PC-9 (cell line): ENCODE data around the gene PDE4D. TPM values are rescaled to one million over a fixed set of nuclear protein-coding genes. Genes with fewer than 3 reads are reported as not detected.
A peak's percentile ranks its signal among the peaks of the same experiment; 100 is the strongest.

Experiments used
- BruUV-seq: library from RNA; stranded (reverse); fragments of 400-500 nt; replicated peaks from 2 replicates; lab custom pipeline; 2021; lab: Mats Ljungman, UMichigan
- CTCF ChIA-PET: fragments of 300-600 bp; sonication (Branson Sonifier 250); formaldehyde crosslinking; loops from one replicate; lab custom pipeline; 2022; ENCODE audit warnings: antibody characterized with exemption; lab: Charles Lee
- POLR2A ChIA-PET: fragments of 300-600 bp; sonication (Branson Sonifier 250); formaldehyde crosslinking; loops from one replicate; lab custom pipeline; 2022; ENCODE audit warnings: antibody characterized with exemption; ENCODE audit not compliant: unreplicated experiment; lab: Charles Lee
- DNase-seq, 2 experiments: peaks; one replicate each; pipeline versions ENCODE4 v3.0.0 to v3.0.0-alpha.2; 2015 to 2022; ENCODE audit warnings: mixed read lengths in 1 of 2
- H2AFZ ChIP-seq: fragments of 200-600 bp; sonication (generic); 2 replicates; pipeline ENCODE4 v1.8.1; 2017; ENCODE audit warnings: antibody characterized with exemption
- H3F3A ChIP-seq: fragments of 200-600 bp; sonication (generic); 2 replicates; pipeline ENCODE4 v1.8.1; 2017; ENCODE audit warnings: antibody characterized with exemption, mild to moderate bottlenecking, low read depth; ENCODE audit not compliant: insufficient read depth
- H3K27ac ChIP-seq: fragments of 200-600 bp; sonication (generic); 2 replicates; pipeline ENCODE4 v1.6.1; 2016; ENCODE audit warnings: mixed run types
- H3K27me3 ChIP-seq: fragments of 200-600 bp; sonication (generic); 2 replicates; pipeline ENCODE4 v1.6.1; 2016; ENCODE audit warnings: low read depth, mixed run types; ENCODE audit not compliant: insufficient read depth
- H3K36me3 ChIP-seq: fragments of 200-600 bp; sonication (generic); 2 replicates; pipeline ENCODE4 v1.6.1; 2016; ENCODE audit warnings: low read depth, mixed run types
- H3K4me1 ChIP-seq: fragments of 200-600 bp; sonication (generic); replicated peaks from 2 replicates; pipeline ENCODE4 v1.6.1; 2016; ENCODE audit warnings: mixed run types; ENCODE audit not compliant: insufficient read depth
- H3K4me2 ChIP-seq: fragments of 200-600 bp; sonication (generic); 2 replicates; pipeline ENCODE4 v1.6.1; 2017; ENCODE audit warnings: mixed run types
- H3K4me3 ChIP-seq: fragments of 200-600 bp; sonication (generic); 2 replicates; pipeline ENCODE4 v1.6.1; 2016; ENCODE audit warnings: mixed run types
- H3K79me2 ChIP-seq: fragments of 200-600 bp; sonication (generic); 2 replicates; pipeline ENCODE4 v1.6.1; 2017; ENCODE audit warnings: low read depth, mixed run types
- H3K9me2 ChIP-seq: fragments of 200-600 bp; sonication (generic); 2 replicates; pipeline ENCODE4 v1.8.1; 2017; ENCODE audit warnings: mild to moderate bottlenecking; ENCODE audit not compliant: insufficient read depth
- H3K9me3 ChIP-seq: fragments of 200-600 bp; sonication (generic); 2 replicates; pipeline ENCODE4 v1.8.1; 2016; ENCODE audit warnings: low read depth; ENCODE audit not compliant: insufficient read depth
- H4K20me1 ChIP-seq: fragments of 200-600 bp; sonication (generic); 2 replicates; pipeline ENCODE4 v1.8.1; 2017; ENCODE audit not compliant: insufficient read depth
- CTCF ChIP-seq: fragments of 200-600 bp; sonication (generic); conservative IDR thresholded peaks from 2 replicates; pipeline ENCODE4 v1.6.1; 2017; ENCODE audit warnings: mixed run types, antibody characterized with exemption, mild to moderate bottlenecking, moderate library complexity
- EZH2 ChIP-seq: fragments of 200-600 bp; sonication (generic); IDR thresholded peaks from 2 replicates; pipeline ENCODE4 v1.8.0; 2017; ENCODE audit warnings: antibody characterized with exemption, low read depth
- intact Hi-C: fragments of 100-400 bp; cut with micrococcal nuclease; formaldehyde crosslinking; loops from one replicate; pipeline ENCODE4 v1.10.0; 2022; ENCODE audit not compliant: unreplicated experiment
- total RNA-seq: library from RNA; stranded (reverse); gene quantifications from 2 replicates; pipeline ENCODE4 v1.2.3, GENCODE V29; 2021

Gene PDE4D
- total RNA-seq, 1 experiment from 2014 or later: 9.8 TPM

GRCh38 chr5:59891962-59892643, 1.4 kb downstream of the PDE4D start:
- Histone ChIP-seq H3K9me3 (no peaks in the 10 kb centered on the region), H3K79me2 (no peaks in the 10 kb centered on the region), H3K27ac (no peak overlapping the region), H2AFZ (no peak overlapping the region), H3K4me1 (no peaks in the 10 kb centered on the region), H3K9me2 (no peaks in the 10 kb centered on the region), H3K4me2 (no peak overlapping the region), H3F3A (no peaks in the 10 kb centered on the region), H3K36me3 (no peaks in the 10 kb centered on the region), H3K4me3 (no peak overlapping the region), H4K20me1 (no peaks in the 10 kb centered on the region), H3K27me3 (no peaks in the 10 kb centered on the region)
- BruUV-seq: no TSS peak
- ChIA-PET CTCF (no interaction called here), POLR2A (no interaction called here)
- no peak for TF ChIP-seq EZH2
- TF ChIP-seq CTCF: no peak
- intact Hi-C loops: no loop called here
- DNase-seq: no peak

- Histone ChIP-seq H3K36me3 (no peaks in the 10 kb centered on the region), H3K4me1 (no peaks in the 10 kb centered on the region), H3K4me2 (no peak overlapping the region), H3K79me2 (no peaks in the 10 kb centered on the region), H3K9me3 (no peaks in the 10 kb centered on the region), H4K20me1 (no peaks in the 10 kb centered on the region), H3K4me3 (no peak overlapping the region), H3F3A (no peaks in the 10 kb centered on the region), H3K27ac (no peak overlapping the region), H3K9me2 (no peaks in the 10 kb centered on the region), H3K27me3 (no peaks in the 10 kb centered on the region), H2AFZ (no peak overlapping the region)
- no peak for DNase-seq
- intact Hi-C loops: no loop called here
- CTCF ChIA-PET: no interaction called here
- POLR2A ChIA-PET: no interaction called here
- no TSS peak for BruUV-seq
- TF ChIP-seq EZH2: no peak
- TF ChIP-seq CTCF: no peak
Observed at GRCh38 chr5:59887274-59887673, 6.3 kb downstream of the PDE4D start.

- Histone ChIP-seq H3K9me3 (no peaks in the 10 kb centered on the region), H3K4me1 (peaks cover 29% of the 10 kb centered on the region), H3K27me3 (no peaks in the 10 kb centered on the region), H3K4me3 (no peak overlapping the region), H3K4me2 (no peak overlapping the region), H3K79me2 (no peaks in the 10 kb centered on the region), H3F3A (no peaks in the 10 kb centered on the region), H3K36me3 (no peaks in the 10 kb centered on the region), H3K27ac (no peak overlapping the region), H2AFZ (no peak overlapping the region), H3K9me2 (no peaks in the 10 kb centered on the region), H4K20me1 (no peaks in the 10 kb centered on the region)
- no TSS peak for BruUV-seq
- no peak for TF ChIP-seq CTCF
- TF ChIP-seq EZH2: no peak
- POLR2A ChIA-PET: no interaction called here
- intact Hi-C loops: no loop called here
- DNase-seq: peak in 1 of 2 experiments; percentile 46
- CTCF ChIA-PET: no interaction called here
Observed at GRCh38 chr5:59874675-59875074, 18.9 kb downstream of the PDE4D start.
